SK-N-SH (cell line): ENCODE measurements around the gene KLHL30. TPM values are rescaled to one million over a fixed set of nuclear protein-coding genes. Genes with fewer than 3 reads are reported as not detected.

Experiments used
- polyA plus RNA-seq, 3 experiments: library from polyadenylated mRNA; depleted of rRNA; stranded (reverse); fragments of >200 nt; gene quantifications; 2 replicates each; pipeline ENCODE4 v1.2.3, GENCODE V29; 2012

The KLHL30 gene
- polyA plus RNA-seq, 1 of the 3 experiments (the other 2 are of a cell fraction): not detected

Other genes starting within 250 kb of the KLHL30 start
- 56.9 and 66.9 TPM in 2 replicates for gene UBE2F, start 171.7 kb upstream of the KLHL30 start, polyA plus RNA-seq (2012; rRNA removed)
- gene SCLY, start 77.7 kb upstream of the KLHL30 start, polyA plus RNA-seq (2012; rRNA removed): 19.1 and 20.9 TPM in 2 replicates
- gene ESPNL, start 38.3 kb upstream of the KLHL30 start, polyA plus RNA-seq (2012; rRNA removed): 0.03 and 0.05 TPM in 2 replicates
- 1.3 and 1.5 TPM in 2 replicates for gene ERFE, start 20.3 kb downstream of the KLHL30 start, polyA plus RNA-seq (2012; rRNA removed)
- gene ILKAP, start 65.0 kb downstream of the KLHL30 start, polyA plus RNA-seq (2012; rRNA removed): 35.6 and 49.2 TPM in 2 replicates
- 3.6 and 4.4 TPM in 2 replicates for gene HES6, start 101.4 kb downstream of the KLHL30 start, polyA plus RNA-seq (2012; rRNA removed)
- 0.82 and 0.96 TPM in 2 replicates for gene PER2, start 149.9 kb downstream of the KLHL30 start, polyA plus RNA-seq (2012; rRNA removed)
- 9.7 and 15.0 TPM in 2 replicates for gene TRAF3IP1, start 181.8 kb downstream of the KLHL30 start, polyA plus RNA-seq (2012; rRNA removed)